ENCODE measurements around the gene WDR17.
"Not testable (repeated sequence)": the region's sequence is repeated elsewhere in the genome, so short reads cannot be mapped to it uniquely, and the experiment has no call there.

The WDR17 gene

GRCh38 chr4:176195184-176195978 lies 129.7 kb downstream of the WDR17 start, which contains the start of gene SPATA4:
SPATA4 (minus strand) TSS chr4:176195585; CDS start chr4:176195562, 23 bp downstream.
- DNase-seq = peak; percentile 61

GRCh38 chr4:176198316-176198903 lies 132.8 kb downstream of the WDR17 start:
- DNase-seq = no peak

GRCh38 chr4:176205299-176205698 lies 139.7 kb downstream of the WDR17 start:
- no peak for DNase-seq

GRCh38 chr4:176207839-176208238 lies 142.2 kb downstream of the WDR17 start:
- no peak for DNase-seq

GRCh38 chr4:176209535-176209934 lies 143.9 kb downstream of the WDR17 start:
- no peak for DNase-seq

- DNase-seq = no peak
Measured at GRCh38 chr4:176210101-176210500, 144.5 kb downstream of the WDR17 start.

GRCh38 chr4:176210579-176211296 lies 145.1 kb downstream of the WDR17 start:
- no peak for DNase-seq

- not testable (repeated sequence) for DNase-seq
Measured at GRCh38 chr4:176212351-176212750, 146.7 kb downstream of the WDR17 start.

GRCh38 chr4:176217510-176217909 lies 151.9 kb downstream of the WDR17 start:
- no peak for DNase-seq

- no peak for DNase-seq
Measured at GRCh38 chr4:176222149-176222548, 156.5 kb downstream of the WDR17 start.

GRCh38 chr4:176223561-176223960 lies 157.9 kb downstream of the WDR17 start:
- DNase-seq = no peak

GRCh38 chr4:176226736-176227135 lies 161.1 kb downstream of the WDR17 start:
- DNase-seq = no peak

- no peak for DNase-seq
Measured at GRCh38 chr4:176229645-176230044, 164.0 kb downstream of the WDR17 start.

All from NCI-H2081 treated with DMSO at 0.1 percent for 48 hours (cell line).